HG03175 (cell line): ENCODE results near the gene NAB2.
"Not testable (repeated sequence)": the region's sequence is repeated elsewhere in the genome, so short reads cannot be mapped to it uniquely, and the experiment has no call there.

Experiments
- ATAC-seq: cut with Tn5 transposase; IDR thresholded peaks from one replicate; pipeline ENCODE4 v1.9.1; 2021; ENCODE audit warnings: mild to moderate bottlenecking, moderate library complexity; ENCODE audit not compliant: unreplicated experiment

The NAB2 gene

DNA sequence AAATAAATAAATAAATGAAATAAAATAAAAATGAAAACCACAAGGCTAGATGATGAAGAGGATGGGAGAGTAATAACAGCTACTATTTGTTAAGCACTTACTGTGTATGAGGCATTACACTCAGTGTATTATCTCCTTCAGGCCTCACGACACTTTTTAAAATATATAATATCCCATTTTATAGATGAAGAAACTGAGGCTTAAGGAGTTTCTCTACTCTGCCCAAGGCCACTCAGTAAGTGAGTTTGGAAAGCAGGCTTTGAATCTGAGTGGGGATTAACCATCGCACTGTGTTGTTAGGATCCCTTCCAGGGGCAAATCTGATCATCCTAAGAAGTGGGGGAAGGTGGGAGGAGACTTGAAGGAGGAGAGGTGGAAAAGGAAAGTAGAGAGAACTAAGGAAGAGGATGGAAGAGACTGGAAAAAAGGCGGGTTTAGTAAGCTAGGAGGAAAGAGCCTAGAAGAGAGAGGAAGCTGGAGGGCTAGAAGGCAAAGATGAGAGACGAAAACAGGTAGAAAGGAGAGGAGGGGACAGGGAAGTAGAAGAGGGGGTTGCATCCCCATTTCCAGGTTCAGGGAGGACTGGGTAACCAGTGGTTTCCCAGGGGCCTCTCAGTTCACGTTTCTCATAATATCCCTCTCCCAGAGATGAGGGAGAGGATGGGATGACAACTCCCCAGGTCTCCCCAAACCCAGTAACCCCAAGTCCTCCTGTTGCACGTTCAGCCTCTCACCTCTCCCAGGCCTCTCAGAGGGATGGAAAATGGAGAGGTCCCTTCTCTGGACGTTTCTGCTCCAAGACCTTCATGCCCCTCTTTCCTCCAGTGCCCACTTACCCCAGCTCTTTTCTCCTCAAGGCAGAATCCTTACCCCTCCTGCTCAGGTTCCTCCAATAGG is 20.5 kb downstream of the NAB2 start:
- no peak for ATAC-seq

DNA sequence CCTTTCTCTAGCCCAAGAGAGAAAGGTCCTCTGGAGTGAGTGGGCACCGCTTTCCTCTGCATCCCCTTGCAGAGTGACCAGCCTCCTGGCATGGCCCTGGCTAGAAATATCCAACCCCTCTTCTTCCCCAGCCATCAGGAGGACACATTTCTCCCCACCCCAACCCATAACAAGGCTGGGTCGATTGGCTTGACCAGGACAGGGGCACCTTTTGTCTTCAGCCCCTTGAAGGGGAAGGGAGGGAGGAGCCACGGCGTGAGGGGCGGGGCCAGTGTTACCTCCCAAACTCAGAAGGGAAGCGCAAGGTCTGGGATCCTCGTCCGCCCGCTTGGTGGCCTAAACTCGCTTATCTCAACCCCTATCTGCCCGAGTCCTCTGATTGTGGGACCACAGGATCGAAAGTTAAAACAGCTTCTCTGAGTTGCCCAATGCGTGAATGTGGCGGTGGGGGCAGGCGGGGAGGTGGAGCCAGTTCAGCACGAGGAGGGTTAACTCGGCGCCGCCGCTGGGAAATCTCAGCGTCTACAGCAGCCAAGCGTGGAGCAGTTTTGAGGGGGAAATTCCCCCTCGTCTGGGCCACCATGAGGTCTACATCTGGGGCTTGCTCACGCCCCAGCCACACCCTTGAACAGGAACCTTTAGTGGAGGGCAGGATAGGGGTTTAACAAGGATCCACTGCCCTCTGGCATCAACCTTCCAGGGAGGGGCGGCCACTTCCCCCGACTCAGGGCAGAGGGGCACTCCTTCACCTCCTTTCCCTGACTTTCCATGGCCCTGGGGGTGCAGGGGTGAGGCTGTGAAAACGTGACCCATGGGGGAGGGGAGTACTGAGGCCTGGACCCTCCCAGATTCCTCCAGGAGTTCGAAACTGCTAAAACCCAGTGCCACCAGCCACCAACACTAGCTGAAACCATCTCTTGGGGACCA is 21.5 kb downstream of the NAB2 start:
- ATAC-seq, result peak; percentile 39

DNA sequence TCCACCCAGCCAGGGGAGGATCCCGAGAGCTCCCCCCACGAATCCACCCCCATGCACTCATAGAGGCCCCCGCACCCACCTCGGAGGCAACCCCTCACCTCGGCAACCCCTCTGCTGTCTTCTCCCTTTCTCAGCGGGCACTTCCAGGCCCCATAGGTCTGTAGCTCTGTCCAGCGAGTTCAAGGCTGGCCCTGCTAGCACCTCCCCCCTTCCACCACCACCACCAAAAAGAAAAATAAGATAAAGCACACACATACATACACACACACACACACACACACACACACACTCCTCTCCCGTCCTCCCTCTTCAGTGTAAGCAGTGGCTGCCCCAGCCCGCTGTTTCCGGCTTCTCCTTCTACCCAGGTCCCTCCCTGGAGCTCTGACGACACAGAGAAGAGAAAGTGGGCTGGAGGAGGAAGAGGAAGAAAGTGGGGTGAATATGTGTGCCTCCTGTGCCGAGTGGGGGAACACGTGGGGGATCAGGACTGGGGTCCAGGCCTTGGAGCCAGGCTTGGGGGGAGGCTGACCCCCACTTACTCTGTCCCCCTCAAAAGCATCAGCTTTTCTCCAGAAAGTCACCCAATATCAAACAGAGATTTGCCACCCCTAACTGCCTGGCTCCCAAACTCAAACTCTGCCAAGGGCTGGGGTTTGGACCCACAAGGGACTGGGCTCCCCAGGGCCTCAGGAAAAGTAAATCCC is 22.3 kb downstream of the NAB2 start, which contains the start of gene STAT6:
Gene STAT6, minus strand, starts transcription at position 332 of the 704 bp plus-strand sequence. CDS start 3,084 bp downstream, outside the sequence.
- ATAC-seq, result peak; percentile 67

DNA sequence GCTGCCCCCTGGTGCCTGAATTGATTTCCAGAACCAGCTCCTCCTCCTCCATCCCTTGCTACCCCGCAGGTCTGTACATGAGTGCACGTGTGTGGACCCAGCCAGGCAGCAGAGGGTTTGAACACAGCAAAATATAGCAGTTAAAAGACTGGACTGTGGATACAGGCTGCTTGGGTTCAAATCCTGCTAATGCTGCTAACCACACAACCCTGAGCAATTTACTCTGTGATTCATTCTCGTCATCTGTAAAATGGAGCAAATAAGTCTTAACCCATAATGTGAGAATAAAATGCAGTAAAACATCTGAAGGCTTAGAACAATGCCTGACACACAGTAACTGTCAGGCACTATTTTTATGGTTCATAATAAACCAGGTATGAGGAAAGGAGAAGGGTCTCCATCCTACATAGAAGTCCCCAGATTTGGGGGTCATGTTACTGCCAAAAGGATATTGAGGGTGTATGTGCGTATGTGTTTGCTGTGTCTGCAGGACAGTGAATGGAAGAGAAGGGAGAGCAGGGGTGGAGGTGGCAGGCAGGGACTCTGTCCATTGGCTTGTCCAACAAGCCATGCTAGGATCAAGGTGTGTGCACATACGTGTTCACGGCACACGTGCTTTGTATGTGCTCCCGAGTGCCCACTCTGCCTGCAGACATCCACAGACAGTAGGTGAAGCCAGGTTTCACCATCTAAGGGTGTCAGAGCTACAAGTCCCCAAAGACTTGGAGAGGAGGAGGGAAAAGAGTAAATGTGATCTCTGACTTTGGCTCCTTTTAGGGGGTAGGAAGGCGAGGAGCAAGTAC is 23.8 kb downstream of the NAB2 start:
- ATAC-seq, result peak; percentile 56

DNA sequence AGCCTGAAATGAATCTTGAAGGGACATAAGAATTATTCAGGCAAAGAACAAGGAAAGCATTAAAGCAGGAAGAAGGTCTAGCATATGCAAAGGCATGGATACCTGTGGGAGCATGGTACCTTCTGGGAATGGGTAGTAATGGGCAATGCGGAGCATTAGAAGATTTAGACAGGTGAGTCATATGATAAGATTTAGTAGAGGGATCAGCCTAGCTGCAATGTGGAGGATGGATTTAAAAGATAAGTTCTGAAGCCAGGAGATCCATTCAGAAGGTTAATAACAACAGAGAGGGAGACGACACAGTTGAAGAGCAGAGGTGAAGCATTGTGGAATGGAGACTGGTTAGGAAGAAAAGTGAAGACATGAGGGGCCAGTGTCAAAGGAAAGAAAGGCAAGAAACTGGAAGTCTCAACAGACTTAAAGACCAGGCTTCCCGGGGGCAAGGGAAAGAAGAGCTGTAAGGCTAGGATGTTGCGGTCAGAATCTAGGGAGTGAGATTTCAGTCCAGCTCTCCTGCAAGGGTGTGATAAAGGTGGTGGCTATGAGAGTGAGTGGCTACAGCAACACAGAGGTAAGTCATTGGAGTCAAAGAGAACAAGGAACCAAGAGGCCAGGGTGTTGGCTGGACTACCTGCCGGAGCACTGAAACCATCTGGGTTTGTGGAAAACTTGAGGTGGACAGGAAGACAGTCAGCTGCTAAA is 27.8 kb downstream of the NAB2 start:
- no peak for ATAC-seq

DNA sequence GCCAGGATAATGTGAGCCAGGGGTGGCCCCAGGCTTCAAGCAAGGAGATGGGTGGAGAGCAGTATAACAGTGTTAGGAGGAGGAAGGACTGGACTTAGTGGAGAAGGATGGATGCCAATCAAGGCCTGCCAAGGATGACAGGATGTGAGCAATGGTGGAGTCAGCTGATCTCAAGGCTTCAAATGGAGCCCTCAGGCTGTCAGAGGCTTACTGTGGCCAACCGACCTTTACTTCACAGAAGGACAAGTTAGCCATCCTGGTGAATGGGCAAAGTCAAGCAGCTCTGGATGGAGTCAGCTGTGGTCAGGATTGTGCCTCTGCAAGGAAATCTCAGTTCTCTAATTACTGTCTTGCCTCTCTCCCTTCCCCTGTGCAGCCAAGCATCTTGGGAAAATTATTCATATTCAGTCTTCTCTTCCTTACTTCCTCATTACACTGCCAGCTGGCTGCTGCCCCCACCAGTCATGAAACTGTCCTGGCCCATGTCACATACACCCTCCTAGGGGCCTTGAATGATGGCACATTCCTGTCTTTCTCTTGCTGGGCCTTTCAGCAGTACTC is 29.9 kb downstream of the NAB2 start:
- ATAC-seq, result no peak

DNA sequence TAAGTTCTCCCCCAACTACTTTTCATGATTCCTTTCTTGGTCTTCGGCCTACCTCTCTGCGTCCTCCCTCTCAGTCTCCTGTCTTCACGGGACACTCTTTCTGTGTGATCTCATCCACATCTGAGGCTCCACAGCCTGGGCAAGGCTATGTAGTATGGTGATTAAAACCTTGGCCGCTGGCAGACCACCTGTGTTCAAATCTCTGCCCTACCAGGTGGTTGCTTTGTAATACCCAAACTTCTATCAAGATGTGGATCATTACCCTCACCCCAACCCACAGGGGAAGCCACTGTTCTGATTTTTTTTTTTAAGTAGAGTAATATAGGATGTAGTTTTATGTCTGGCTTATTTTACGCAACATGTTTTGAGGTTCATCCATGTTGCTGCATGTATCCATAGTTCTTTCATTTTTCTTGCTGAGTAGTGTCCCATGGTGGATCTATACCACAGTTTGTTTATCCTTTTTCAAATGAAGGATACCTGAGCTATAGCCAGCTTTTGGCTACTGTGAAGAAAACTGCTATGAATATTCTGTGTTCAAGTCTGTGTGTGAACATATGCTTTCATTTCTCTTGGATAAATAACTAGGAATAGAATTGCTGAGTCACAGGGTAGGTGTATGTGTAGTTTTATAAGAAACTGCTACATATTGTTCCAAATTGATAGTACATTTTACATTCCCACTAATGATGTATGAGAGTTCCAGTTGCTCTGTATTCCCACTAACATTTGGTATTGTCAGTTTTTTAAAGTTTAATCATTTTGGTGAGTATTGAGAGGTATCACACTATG is 30.6 kb downstream of the NAB2 start:
- no peak for ATAC-seq

DNA sequence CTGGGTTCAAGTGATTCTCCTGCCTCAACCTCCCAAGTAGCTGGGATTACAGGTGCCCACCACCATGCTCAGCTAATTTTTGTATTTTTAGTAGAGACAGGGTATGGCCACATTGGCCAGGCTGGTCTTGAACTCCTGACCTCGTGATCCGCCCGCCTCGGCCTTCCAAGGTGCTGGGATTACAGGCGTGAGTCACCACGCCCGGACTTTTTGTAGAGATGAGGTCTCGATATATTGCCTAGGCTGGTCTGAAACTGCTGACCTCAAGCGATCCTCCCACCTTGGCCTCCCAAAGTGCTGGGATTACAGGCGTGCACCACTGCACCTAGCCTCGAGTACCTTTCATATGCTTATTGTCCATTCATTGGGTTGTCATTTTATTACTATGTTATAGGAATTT is 31.8 kb downstream of the NAB2 start:
- not testable (repeated sequence) for ATAC-seq

DNA sequence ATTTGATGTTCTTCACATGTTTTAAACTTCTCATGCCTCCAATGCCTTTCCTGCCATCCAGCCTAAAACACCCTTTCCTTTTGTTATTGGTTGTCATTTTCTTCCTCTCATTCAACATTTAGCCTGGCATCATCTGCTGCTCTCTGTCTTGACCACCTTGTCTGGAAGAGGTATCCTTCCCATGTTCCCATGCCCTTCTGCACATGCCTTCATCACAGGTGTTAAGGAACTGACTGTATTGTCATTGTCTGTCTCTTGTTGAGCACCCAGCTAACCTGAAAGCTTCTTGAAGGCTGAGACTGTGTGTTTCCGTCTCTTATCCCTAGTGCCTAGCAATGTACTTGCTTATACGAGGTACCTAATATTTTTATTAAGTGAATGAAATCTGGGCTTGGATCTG is 34.9 kb downstream of the NAB2 start:
- ATAC-seq, result no peak

DNA sequence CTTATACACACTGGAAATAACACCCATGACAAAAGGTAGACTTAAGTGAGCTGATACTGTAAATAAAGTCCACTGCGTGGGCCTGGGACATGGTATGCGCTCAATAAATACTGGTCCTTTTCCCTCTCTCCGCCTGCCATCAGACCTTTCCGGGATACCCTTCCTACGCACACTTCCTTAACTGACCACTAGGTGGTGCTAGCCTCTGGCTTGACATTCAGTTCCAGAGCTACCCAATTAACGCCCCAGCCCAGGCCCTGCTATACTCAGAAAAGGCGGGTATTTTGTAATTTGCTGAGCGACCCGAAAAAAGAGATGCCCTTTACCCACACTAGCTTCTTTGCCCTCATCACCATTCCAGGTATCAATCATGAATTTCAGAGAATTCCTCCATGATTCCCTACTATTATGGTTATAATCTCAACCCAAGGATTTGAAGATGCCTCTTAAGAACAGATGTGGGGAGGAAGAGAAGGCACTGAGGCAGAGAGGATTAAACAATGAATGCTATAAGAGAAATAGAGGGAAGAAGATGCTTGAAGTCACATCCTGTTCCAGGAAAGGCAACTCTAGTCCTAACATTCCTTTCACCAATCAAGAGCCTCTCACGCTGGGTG is 35.5 kb downstream of the NAB2 start:
- ATAC-seq, result no peak

DNA sequence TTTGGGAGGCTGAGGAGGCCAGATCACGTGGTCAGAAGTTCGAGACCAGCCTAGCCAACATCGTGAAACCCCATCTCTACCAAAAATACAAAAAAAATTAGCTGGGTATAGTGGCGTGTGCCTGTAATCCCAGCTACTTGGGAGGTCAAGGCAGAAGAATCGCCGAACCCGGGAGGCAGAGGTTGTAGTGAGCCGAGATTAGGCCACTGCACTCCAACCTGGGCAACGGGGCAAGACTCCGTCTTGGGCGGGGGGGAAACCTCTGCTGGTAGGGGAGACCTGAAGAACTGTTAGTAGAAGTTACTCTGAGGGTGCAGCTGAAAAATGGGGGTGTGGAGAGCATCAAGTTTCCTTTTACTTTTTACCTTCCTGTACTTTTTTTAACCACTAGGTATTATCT is 37.1 kb downstream of the NAB2 start:
- ATAC-seq, result no peak

DNA sequence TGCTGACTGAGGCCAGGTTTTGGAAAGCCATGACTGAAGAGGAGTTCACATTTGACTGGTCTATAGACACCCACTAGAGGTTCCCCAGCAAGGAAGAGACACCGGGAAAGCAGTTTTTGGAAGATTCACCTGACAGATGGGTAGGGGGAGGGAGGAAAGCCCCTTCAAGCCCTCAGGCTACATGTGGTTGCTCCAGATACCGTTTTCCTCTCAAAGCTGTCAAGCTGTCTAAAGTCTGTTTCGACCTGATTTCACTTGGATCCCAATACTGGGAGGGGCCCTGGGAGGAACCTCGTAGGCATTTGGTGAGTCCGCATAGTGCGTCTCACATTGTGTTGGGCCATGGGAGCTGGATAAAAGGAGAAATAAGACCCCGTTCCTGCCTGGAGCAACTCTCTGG is 37.6 kb downstream of the NAB2 start:
- ATAC-seq, result no peak

DNA sequence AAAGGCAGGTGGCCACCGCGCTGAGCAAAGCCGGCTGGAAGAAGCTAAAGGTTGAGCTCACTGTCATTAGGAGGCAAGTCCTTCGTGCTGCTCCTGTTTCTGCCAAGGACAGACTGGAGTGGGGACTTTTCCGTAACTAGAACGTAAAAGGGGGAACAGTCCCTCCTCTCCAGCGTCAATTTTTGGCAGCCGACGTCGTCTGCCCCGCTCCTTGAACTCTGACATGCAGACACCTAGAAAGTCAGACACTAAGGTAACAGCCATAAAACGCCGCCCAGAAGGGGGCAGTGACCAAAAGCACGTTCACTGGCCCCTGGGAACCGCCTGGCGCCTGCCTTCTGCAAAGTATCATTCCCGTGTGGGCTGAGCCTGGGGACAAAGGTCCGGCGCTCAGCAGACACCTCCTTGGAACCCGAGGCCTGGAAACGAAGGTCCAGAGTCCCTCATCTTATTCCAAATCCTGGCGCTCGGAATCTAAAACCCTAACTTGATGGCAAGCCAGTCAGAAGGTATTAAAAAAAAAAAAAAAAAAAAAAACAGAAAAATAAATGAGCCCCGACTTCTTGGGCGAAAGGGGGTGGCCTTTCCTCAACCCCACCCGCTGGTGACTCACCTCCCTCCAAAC is 38.3 kb downstream of the NAB2 start:
- no peak for ATAC-seq

DNA sequence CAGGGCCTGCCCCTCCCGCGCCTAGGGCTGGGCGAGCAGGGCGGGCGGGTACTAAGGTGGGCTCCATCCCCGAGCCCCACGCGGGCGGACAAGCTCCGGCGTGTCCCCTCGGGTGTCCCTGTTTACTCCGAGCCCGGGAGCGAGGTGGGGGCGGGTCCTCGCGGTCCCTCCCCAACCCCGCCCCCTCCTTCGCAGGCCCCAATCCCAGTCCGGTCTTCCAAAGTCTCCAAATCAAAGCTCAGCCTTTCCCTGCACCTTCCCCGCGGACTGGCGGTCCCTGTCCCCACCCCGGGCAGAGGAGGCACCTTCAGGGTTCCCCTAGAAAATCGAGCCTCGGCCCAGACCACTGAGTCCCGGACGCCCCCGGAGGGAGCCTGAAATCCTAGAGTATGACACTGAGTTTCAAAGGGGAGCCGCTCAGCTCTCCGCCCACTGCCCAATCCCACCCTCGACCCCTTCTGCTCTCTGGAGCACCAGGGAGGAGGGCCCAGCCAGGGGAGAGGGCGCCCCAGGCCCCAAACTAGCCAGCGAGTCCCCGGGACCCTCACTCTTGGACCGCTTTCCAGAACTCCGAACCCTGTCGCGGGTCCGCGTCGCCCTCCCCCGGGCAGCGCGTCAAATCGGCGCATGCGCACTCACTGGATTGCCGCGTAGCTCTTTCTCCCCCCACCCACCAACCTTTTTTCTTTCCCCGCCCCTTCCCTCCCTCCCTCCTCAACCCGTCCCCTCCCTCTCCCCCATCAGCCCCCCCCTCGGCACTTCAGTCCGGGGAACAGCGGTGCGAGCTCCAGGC is 39.0 kb downstream of the NAB2 start, which contains the start of gene LRP1:
Gene LRP1, plus strand, starts transcription at position 758 of the 793 bp plus-strand sequence. CDS start 482 bp downstream, outside the sequence.
- no peak for ATAC-seq

DNA sequence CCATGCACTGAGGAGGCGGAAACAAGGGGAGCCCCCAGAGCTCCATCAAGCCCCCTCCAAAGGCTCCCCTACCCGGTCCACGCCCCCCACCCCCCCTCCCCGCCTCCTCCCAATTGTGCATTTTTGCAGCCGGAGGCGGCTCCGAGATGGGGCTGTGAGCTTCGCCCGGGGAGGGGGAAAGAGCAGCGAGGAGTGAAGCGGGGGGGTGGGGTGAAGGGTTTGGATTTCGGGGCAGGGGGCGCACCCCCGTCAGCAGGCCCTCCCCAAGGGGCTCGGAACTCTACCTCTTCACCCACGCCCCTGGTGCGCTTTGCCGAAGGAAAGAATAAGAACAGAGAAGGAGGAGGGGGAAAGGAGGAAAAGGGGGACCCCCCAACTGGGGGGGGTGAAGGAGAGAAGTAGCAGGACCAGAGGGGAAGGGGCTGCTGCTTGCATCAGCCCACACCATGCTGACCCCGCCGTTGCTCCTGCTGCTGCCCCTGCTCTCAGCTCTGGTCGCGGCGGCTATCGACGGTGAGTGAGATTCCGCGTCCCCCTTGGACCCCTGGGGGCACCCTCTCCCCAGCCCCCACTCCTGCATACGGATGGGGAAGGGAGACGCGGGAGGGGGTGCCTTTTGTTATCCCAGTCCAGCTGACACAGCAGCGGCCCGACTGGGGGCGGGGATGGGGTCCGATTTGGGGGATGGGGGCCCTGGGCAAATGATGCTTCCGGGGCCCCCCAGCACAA is 39.8 kb downstream of the NAB2 start:
- no peak for ATAC-seq

DNA sequence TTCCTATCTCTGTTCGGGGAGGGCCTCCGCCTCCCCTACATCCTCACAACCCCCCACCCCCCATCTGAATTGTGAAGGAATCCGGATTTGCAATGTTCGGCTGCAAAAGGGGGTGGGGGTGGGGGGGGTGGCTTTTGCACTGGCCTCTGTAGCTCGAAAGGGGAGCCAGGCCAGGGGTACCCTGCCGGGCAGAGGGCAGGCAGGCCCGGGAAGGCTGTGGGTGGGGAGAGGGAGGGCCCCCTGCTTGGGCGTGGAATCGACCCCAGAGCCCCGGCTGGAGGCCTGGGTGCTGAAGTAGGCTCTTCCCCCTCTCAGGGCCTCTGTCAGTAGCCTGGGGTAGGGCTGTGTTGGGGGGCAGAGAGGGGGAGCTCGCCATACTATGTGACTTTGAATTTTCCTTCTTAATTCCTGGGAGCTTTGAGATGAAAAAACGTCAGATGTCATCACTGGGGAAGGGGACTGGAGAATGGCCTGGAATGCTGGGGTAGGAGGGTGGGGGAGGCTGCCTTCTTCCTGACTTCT is 40.5 kb downstream of the NAB2 start:
- no peak for ATAC-seq
